22Rv1 (cell line): ENCODE measurements around the gene LRGUK.

Source experiments
- CTCF ChIP-seq: fragments of 450-650 bp; IDR thresholded peaks from 2 replicates; pipeline ENCODE4 v1.5.1; 2017; ENCODE audit warnings: mild to moderate bottlenecking
- ZFX ChIP-seq: fragments of 450-650 bp; IDR thresholded peaks from 2 replicates; pipeline ENCODE4 v1.6.1; 2017; ENCODE audit warnings: antibody characterized with exemption, borderline replicate concordance

GRCh38 chr7:134141868-134142264, 14.7 kb downstream of the LRGUK start:
- TF ChIP-seq CTCF (no peak), ZFX (no peak)
